GM10266 (cell line): ENCODE results near the gene CENATAC.
"Not testable (repeated sequence)": the region's sequence is repeated elsewhere in the genome, so short reads cannot be mapped to it uniquely, and the experiment has no call there.

Source experiments
- DNase-seq: peaks from one replicate; pipeline ENCODE4 v3.0.0; 2012; ENCODE audit errors: extremely low spot score
- TF ChIP-seq, protein P1 (sequence below): IDR thresholded peaks from 2 replicates; pipeline ENCODE4 v1.5.1; 2012; ENCODE audit warnings: mild to moderate bottlenecking, low read depth; ENCODE audit not compliant: control insufficient read depth, insufficient read depth; ENCODE audit errors: missing control alignments

The CENATAC gene

DNA sequence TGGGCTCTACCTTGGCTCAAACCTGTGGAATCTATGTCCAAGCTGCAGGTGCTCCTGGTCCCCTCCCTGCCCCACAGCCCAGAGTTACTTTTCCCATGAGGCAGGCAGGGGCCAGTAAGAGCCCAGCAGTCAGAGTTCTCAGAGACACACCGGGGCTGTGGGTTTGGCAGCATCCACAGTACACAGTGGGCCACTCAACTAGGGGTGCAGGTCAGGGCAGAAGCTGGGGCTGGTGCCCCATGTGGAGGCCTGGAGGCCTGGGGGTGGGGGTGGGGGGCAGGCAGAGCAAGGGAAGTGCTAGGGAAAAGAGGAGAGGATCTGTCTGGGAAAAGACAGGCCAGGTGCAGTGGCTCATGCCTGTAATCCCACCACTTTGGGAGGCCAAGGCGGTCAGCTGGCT is 39.4 kb upstream of the CENATAC start:
- no peak for DNase-seq
- TF ChIP-seq, protein P1, sequence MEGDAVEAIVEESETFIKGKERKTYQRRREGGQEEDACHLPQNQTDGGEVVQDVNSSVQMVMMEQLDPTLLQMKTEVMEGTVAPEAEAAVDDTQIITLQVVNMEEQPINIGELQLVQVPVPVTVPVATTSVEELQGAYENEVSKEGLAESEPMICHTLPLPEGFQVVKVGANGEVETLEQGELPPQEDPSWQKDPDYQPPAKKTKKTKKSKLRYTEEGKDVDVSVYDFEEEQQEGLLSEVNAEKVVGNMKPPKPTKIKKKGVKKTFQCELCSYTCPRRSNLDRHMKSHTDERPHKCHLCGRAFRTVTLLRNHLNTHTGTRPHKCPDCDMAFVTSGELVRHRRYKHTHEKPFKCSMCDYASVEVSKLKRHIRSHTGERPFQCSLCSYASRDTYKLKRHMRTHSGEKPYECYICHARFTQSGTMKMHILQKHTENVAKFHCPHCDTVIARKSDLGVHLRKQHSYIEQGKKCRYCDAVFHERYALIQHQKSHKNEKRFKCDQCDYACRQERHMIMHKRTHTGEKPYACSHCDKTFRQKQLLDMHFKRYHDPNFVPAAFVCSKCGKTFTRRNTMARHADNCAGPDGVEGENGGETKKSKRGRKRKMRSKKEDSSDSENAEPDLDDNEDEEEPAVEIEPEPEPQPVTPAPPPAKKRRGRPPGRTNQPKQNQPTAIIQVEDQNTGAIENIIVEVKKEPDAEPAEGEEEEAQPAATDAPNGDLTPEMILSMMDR, result no peak

DNA sequence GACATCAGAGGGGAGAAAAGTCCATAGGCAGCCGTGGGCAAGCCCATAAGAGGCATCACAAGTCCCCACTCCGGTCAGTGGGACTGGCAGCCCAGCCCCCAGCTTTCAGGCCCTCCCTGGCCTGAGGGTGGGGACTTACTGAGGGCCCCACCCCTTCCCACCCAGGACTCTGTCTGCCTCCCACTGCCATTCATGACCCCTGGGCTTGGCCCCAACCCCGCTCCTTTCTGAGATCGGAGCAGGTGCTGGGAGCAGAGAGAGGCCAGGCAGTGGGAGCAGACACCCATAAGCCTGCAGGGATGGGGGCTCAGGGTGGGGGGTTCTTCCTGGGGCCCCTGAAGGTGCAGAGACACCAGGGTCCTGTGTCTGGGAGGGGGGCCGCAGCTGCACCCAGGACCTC is 36.7 kb upstream of the CENATAC start:
- TF ChIP-seq, protein P1, result no peak

GRCh38 chr11:118961591-118961990 is 36.3 kb upstream of the CENATAC start:
- DNase-seq, result no peak
- TF ChIP-seq, protein P1, result no peak

More for the DNA sequence above, 36.7 kb upstream of the CENATAC start:
- DNase-seq, result no peak

- DNase-seq, result not testable (repeated sequence)
Observed at GRCh38 chr11:118969508-118969907, 28.4 kb upstream of the CENATAC start.

- TF ChIP-seq, protein P1, result no peak
- DNase-seq, result no peak
Observed at GRCh38 chr11:118971646-118972045, 26.3 kb upstream of the CENATAC start, which contains the start of gene FOXR1. TSS of gene FOXR1 (plus strand) at chr11:118971761. CDS start at chr11:118971932, 171 bp downstream.

DNA sequence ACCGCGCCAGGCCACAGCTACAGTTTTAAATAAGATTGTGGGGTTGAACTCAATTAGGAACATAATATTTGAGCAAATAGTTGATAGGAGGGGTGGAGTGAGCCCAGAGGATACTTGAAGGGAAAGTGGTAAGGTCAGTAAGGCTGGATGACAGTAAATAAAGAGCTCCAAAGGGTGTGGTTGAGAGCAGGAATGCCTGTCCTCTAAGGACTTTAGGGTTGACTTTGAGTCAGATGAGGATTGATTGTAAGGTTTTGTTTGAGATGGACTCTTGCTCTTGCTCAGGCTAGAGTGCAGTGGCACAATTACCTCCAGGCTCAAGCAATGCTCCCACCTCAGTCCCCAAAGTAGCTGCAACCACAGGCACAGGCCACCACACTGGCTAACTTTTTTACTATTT is 24.0 kb upstream of the CENATAC start:
- TF ChIP-seq, protein P1, result no peak
- no peak for DNase-seq

DNA sequence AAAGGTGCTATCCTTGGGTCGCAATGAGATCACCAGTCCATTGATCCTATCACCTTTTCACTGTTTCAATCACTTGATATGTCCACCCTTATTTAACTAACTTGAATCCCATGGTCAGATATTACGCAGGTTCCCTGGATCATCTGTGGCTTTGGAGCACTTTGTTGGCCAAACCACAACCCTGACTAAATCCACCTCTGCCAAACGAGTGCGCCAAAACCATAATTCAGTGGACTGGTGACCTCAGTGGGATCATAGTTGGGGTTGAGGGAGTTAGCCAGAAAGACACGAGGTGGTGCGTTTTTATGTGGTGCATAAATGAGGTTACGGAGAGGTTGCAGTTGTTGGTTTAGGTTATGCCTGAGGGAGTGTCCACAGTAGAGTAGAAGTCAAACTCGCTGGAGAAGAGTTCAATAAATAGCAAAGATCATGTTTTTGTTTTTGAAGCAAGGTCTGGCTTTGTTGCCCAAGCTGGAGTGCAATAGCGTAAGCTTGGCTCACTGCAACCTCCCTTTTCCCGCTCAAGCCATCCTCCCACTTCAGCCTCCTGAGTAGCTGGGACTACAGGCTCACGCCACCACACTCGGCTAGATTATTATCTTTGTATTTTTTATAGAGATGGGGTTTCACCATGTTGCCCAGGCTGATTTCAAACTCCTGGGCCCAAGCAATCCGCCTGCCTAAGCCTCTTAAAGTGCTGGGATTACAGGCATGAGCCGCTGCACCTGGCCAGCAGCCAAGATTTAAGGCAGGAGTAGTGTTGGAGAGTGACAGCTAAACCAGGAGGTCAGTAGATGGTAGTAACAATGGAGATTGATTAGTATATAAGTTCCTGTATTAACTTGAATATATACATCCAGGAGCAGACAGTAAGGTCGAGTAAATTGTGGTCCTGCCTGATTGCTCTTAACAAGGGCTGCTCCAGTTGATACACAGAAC is 21.9 kb upstream of the CENATAC start:
- DNase-seq, result no peak
- TF ChIP-seq, protein P1, result no peak
